A549 treated with CORT108297 at 1 μM for 4 hours (cell line): ENCODE measurements around the gene KCNIP2. TPM values are rescaled to one million over a fixed set of nuclear protein-coding genes. Genes with fewer than 3 reads are reported as not detected.

ENCODE experiments used
- total RNA-seq: library from RNA; stranded (reverse); fragments of 200-300 nt; extraction: Qiagen RNA extraction; gene quantifications from 5 replicates; pipeline ENCODE4 v1.2.3, GENCODE V29; 2022

KCNIP2 gene
- total RNA-seq: 0.58 to 1.1 TPM (median 0.70 TPM) in 5 replicates

DNA sequence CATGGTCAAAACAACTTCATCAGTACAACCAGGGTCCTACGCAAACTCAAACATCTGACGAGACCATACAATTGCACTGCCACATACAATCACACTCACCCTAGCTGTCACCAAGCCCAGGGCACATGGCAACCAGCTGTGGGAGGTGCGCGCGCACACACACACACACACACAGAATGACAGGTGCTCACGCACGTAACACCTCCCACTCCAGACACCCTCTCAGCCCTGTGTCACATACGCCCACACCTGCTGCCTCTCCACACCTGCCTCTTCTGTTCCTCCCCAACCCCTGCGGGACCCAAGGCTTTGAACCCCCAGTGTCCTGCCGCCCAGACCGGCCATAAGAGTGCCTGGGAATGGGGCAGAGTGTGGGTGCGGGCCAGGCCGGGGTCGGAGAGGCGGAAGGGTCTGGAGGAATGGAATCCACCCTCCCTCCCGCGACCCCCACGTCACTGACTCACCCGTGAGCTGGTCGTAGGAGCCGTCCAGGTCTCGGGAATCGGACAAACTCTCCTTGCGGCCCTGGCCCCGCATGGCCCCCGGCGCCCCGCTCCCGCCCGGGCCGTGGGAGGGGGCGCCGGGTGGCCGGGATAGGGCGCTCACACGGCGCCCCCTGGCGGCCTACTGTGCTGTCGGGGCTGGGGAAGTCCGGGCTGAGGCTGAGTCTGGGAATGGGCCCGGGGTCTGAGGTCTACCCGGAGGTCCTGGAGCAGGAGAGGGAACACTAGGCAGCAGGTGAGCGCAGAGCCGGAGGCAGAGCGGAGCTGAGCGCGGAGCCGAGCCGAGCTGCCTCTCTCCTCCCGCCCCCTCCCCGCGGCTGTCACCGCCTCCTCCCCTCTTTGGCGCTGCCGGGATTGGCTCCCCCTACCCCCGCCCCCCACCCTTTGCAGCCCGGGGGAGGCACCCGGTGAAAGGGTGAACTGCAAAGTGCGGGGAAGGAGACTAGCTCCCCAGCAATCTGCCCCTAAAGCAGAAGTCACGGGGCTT, at the start of gene KCNIP2:
Gene KCNIP2, minus strand, starts transcription at position 769 of the 990 bp plus-strand sequence. Its CDS starts 232 bp downstream, at position 537.

DNA sequence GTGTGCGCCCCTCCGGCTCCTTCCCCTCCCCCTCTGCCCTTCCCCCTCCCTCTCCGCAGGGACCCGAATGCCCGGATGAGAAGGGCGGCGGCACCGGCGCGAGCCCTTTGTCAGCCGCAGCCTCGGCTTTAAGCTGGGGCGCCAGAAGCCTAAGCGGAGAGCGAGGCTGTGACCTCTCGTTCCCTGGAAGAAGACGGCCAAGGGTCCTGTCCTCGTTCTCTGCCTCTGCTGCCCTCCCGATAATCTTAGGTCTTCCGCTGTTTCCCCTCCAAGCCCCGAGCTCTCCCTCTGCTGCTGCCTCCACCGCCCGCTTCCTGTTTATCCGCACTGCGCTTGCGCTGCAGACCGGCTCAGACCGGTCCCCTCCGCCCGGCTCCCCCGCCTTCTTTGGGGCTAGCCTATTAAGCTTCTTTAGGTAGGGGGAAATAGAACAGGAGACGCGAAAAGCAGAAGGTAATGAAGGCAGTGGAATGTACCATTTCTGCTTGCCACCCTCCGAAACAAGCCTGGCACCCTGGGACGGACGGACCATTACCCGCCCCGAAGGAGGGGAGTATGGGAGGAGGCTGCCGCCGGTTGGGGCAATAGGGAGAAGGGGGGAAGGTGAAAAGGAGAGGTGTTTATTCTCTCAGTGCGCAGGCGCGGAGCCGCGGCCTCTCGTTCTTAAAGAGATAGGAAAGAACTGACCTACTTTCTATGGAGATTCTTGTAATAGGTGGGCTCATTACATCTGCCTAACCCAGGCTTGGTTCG, 25.3 kb downstream of the KCNIP2 start, which contains the start of gene OGA:
Gene OGA, minus strand, starts transcription at position 326 of the 753 bp plus-strand sequence. CDS start 422 bp downstream, outside the sequence.

DNA sequence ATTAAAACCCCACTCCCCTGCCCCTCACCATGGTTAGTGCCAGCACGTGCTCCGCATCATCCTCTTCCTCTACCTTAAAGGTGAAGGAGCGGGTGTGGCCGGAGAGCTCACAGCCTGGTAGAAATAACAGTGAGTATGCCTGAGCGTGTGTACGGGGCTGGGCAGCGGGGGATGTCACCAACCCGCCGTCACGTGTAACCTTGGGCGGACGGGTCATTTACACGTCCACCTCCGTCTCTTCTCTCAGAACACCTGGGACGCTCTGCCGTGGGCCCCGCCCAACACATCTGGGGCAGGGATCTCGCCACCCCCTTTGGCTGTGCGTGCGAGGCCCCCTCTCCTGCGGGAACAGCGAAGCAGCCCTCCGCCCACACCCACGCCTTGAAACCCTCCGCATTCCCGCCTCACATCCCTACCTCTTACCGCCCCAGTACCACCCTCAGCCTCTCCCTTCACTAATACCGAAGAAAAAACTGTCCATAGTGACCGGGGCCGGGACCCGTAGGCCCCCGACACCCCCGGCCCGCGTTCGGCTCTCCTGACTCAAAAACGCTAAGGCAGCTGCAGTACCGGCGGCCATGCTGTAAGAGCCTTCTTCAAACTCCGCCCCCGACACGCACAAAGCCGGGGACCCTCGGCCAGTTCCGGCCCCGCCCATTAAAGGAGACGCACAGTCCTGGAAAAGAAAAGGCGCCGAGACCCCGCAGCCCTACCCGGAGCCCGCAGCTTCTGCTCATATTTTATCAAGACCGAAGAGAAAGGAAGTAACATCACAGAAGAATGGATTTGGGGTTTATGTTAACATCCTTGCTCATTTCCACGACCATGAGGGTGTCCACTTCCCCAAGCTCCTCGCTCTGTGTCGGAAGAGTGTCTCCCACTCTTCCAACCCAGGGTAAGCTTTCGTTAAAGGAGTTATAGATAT, 60.5 kb downstream of the KCNIP2 start, which contains the start of gene NPM3:
Gene NPM3, minus strand, starts transcription at position 636 of the 925 bp plus-strand sequence. Its CDS starts 56 bp downstream, at position 580.

Other genes starting within 250 kb of the KCNIP2 start
- 17.3 to 23.3 TPM (median 21.3 TPM) in 5 replicates for gene FBXW4, start 148.6 kb downstream of the KCNIP2 start, total RNA-seq
- not detected in 5 replicates for gene FGF8, start 67.7 kb downstream of the KCNIP2 start, total RNA-seq
- gene NPM3, start 60.4 kb downstream of the KCNIP2 start, total RNA-seq: 102 to 129 TPM (median 121 TPM) in 5 replicates
- gene OGA, start 25.4 kb downstream of the KCNIP2 start, total RNA-seq: 64.1 to 85.5 TPM (median 67.9 TPM) in 5 replicates
- gene ARMH3, start 212.4 kb upstream of the KCNIP2 start, total RNA-seq: 10.1 to 12.6 TPM (median 11.7 TPM) in 5 replicates
- 25.6 to 39.3 TPM (median 36.0 TPM) in 5 replicates for gene HPS6, start 221.5 kb upstream of the KCNIP2 start, total RNA-seq